ENCODE results near the gene FRY. TPM values are rescaled to one million over a fixed set of nuclear protein-coding genes. Genes with fewer than 3 reads are reported as not detected.

The FRY gene
- total RNA-seq, 1 experiment from 2014 or later = 5.3 TPM

DNA sequence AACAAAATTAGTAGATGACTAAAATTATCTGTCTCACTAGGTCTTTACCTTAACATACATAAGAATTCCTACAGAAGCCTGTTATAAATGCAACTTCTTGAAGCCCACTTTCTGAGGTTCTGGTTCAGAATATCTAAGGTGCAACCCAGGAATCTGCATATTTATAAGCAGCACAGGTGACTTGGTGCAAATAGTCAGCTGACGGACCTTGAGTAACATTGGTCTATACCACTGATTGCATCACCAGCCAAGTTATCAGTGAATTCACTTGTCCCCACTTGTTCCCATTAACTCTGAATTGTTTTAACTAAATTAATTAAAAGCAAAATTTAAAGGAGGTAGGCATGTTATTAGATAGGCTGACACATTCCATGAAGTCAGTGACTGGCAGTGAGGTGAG, 109.9 kb downstream of the FRY start:
- peaks cover 31% of the 10 kb centered on the region for H3K4me1 Mint-ChIP-seq
- ATAC-seq (no peak), DNase-seq (ENCODE audit: low spot score) (no peak)
- peaks cover 4% of the 10 kb centered on the region for H3K9me3 Mint-ChIP-seq
- no peak overlapping the region for H3K27ac Mint-ChIP-seq
- ChIA-PET CTCF (interaction anchor here (1.2 kb wide), 1 partner anchor 23 kb away, joined by 3 read pairs; no protein-coding TSS in a partner anchor), POLR2A (no interaction called here)
- TF ChIP-seq GABPB1 (CRISPR knock-in tag; IDR thresholded peaks at IDR 0.05) = 0 out of 2 replicates have a peak, but pooled peaks have one; percentile 35
- TF ChIP-seq, protein P1, sequence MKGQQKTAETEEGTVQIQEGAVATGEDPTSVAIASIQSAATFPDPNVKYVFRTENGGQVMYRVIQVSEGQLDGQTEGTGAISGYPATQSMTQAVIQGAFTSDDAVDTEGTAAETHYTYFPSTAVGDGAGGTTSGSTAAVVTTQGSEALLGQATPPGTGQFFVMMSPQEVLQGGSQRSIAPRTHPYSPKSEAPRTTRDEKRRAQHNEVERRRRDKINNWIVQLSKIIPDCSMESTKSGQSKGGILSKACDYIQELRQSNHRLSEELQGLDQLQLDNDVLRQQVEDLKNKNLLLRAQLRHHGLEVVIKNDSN (CRISPR knock-in tag; IDR thresholded peaks at IDR 0.05) = peak; percentile 44; the same call in 1 of the 2 replicates
- TF ChIP-seq, protein P2, sequence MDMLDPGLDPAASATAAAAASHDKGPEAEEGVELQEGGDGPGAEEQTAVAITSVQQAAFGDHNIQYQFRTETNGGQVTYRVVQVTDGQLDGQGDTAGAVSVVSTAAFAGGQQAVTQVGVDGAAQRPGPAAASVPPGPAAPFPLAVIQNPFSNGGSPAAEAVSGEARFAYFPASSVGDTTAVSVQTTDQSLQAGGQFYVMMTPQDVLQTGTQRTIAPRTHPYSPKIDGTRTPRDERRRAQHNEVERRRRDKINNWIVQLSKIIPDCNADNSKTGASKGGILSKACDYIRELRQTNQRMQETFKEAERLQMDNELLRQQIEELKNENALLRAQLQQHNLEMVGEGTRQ (CRISPR knock-in tag; IDR thresholded peaks at IDR 0.05) = peak; percentile 22; the same call in 1 of the 2 replicates
- no peak for TF ChIP-seq SMAD4 (CRISPR knock-in tag; IDR thresholded peaks at IDR 0.05)
- no peak overlapping the region for H3K4me3 Mint-ChIP-seq
- no peaks in the 10 kb centered on the region for H3K36me3 Mint-ChIP-seq
- no peaks in the 10 kb centered on the region for H3K27me3 Mint-ChIP-seq (ENCODE audit: low read depth)

DNA sequence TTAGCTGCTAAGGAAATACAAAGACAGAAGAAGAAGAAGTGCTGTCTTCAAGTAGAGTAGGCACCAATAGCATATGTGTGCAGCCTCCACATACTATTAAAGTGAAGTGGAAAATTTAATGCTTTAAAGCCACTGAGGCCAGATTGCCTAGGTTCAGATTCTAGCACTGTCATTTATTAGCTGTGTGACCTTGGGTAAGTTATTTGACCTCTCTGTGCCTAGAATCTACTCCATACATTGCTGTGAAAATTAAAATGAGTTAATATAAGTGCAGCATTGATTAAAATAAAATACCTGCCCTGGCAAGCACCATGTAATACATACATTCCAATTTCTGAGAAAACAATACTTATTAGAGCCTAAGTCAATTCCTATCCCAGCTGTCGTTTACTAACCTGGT, 110.5 kb downstream of the FRY start:
- Mint-ChIP-seq H3K4me3 (no peak overlapping the region), H3K9me3 (peaks cover 4% of the 10 kb centered on the region), H3K4me1 (peaks cover 31% of the 10 kb centered on the region), H3K27ac (no peak overlapping the region; the same call in 1 of the 2 replicates), H3K36me3 (no peaks in the 10 kb centered on the region), H3K27me3 (ENCODE audit: low read depth) (no peaks in the 10 kb centered on the region)
- CTCF ChIA-PET = interaction anchor here (1.2 kb wide), 1 partner anchor 22 kb away, joined by 3 read pairs; no protein-coding TSS in a partner anchor
- DNase-seq (ENCODE audit: low spot score) (no peak), ATAC-seq (no peak)
- POLR2A ChIA-PET = no interaction called here
- no peak for TF ChIP-seq MXD4 (CRISPR knock-in tag; IDR thresholded peaks at IDR 0.05; ENCODE audit: borderline replicate concordance)
- TF ChIP-seq NFATC4 (CRISPR knock-in tag; IDR thresholded peaks at IDR 0.05) = no peak
- TF ChIP-seq, protein P3, sequence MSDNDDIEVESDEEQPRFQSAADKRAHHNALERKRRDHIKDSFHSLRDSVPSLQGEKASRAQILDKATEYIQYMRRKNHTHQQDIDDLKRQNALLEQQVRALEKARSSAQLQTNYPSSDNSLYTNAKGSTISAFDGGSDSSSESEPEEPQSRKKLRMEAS (CRISPR knock-in tag; IDR thresholded peaks at IDR 0.05) = no peak
- no peak for TF ChIP-seq ZNF232 (CRISPR knock-in tag; IDR thresholded peaks at IDR 0.05)
- no peak for TF ChIP-seq MYBL2 (CRISPR knock-in tag; IDR thresholded peaks at IDR 0.05)
- TF ChIP-seq SOX15 (CRISPR knock-in tag; IDR thresholded peaks at IDR 0.05) = no peak
- TF ChIP-seq, protein P4, sequence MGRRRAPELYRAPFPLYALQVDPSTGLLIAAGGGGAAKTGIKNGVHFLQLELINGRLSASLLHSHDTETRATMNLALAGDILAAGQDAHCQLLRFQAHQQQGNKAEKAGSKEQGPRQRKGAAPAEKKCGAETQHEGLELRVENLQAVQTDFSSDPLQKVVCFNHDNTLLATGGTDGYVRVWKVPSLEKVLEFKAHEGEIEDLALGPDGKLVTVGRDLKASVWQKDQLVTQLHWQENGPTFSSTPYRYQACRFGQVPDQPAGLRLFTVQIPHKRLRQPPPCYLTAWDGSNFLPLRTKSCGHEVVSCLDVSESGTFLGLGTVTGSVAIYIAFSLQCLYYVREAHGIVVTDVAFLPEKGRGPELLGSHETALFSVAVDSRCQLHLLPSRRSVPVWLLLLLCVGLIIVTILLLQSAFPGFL (CRISPR knock-in tag; IDR thresholded peaks at IDR 0.05; ENCODE audit: borderline replicate concordance) = no peak
- no peak for TF ChIP-seq NFE2L1 (CRISPR knock-in tag; IDR thresholded peaks at IDR 0.05)
- no peak for TF ChIP-seq CREM (CRISPR knock-in tag; IDR thresholded peaks at IDR 0.05)
- TF ChIP-seq ZNF671 (CRISPR knock-in tag; IDR thresholded peaks at IDR 0.05) = no peak
- TF ChIP-seq ETV6 (CRISPR knock-in tag; IDR thresholded peaks at IDR 0.05) = no peak
- no peak for TF ChIP-seq ZNF263 (CRISPR knock-in tag; IDR thresholded peaks at IDR 0.05; ENCODE audit: low read depth)
- TF ChIP-seq, protein P5, sequence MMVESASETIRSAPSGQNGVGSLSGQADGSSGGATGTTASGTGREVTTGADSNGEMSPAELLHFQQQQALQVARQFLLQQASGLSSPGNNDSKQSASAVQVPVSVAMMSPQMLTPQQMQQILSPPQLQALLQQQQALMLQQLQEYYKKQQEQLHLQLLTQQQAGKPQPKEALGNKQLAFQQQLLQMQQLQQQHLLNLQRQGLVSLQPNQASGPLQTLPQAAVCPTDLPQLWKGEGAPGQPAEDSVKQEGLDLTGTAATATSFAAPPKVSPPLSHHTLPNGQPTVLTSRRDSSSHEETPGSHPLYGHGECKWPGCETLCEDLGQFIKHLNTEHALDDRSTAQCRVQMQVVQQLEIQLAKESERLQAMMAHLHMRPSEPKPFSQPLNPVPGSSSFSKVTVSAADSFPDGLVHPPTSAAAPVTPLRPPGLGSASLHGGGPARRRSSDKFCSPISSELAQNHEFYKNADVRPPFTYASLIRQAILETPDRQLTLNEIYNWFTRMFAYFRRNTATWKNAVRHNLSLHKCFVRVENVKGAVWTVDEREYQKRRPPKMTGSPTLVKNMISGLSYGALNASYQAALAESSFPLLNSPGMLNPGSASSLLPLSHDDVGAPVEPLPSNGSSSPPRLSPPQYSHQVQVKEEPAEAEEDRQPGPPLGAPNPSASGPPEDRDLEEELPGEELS (CRISPR knock-in tag; IDR thresholded peaks at IDR 0.05) = no peak
- TF ChIP-seq, protein P6, sequence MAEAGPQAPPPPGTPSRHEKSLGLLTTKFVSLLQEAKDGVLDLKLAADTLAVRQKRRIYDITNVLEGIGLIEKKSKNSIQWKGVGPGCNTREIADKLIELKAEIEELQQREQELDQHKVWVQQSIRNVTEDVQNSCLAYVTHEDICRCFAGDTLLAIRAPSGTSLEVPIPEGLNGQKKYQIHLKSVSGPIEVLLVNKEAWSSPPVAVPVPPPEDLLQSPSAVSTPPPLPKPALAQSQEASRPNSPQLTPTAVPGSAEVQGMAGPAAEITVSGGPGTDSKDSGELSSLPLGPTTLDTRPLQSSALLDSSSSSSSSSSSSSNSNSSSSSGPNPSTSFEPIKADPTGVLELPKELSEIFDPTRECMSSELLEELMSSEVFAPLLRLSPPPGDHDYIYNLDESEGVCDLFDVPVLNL (CRISPR knock-in tag; IDR thresholded peaks at IDR 0.05; ENCODE audit: borderline replicate concordance, low read depth) = no peak
- TF ChIP-seq, protein P7, sequence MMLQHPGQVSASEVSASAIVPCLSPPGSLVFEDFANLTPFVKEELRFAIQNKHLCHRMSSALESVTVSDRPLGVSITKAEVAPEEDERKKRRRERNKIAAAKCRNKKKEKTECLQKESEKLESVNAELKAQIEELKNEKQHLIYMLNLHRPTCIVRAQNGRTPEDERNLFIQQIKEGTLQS (CRISPR knock-in tag; conservative IDR thresholded peaks at IDR 0.05) = no peak
- TF ChIP-seq RORB (CRISPR knock-in tag; IDR thresholded peaks at IDR 0.05) = no peak
- no peak for TF ChIP-seq ATF1 (CRISPR knock-in tag; IDR thresholded peaks at IDR 0.05)
- TF ChIP-seq ZNF121 (CRISPR knock-in tag; IDR thresholded peaks at IDR 0.05) = no peak

Data from WTC11 (cell line).